ENCODE measurements around the gene BAIAP2L2.

GRCh38 chr22:38155703-38156102, 45.2 kb upstream of the BAIAP2L2 start:
- TF ChIP-seq, protein P1, sequence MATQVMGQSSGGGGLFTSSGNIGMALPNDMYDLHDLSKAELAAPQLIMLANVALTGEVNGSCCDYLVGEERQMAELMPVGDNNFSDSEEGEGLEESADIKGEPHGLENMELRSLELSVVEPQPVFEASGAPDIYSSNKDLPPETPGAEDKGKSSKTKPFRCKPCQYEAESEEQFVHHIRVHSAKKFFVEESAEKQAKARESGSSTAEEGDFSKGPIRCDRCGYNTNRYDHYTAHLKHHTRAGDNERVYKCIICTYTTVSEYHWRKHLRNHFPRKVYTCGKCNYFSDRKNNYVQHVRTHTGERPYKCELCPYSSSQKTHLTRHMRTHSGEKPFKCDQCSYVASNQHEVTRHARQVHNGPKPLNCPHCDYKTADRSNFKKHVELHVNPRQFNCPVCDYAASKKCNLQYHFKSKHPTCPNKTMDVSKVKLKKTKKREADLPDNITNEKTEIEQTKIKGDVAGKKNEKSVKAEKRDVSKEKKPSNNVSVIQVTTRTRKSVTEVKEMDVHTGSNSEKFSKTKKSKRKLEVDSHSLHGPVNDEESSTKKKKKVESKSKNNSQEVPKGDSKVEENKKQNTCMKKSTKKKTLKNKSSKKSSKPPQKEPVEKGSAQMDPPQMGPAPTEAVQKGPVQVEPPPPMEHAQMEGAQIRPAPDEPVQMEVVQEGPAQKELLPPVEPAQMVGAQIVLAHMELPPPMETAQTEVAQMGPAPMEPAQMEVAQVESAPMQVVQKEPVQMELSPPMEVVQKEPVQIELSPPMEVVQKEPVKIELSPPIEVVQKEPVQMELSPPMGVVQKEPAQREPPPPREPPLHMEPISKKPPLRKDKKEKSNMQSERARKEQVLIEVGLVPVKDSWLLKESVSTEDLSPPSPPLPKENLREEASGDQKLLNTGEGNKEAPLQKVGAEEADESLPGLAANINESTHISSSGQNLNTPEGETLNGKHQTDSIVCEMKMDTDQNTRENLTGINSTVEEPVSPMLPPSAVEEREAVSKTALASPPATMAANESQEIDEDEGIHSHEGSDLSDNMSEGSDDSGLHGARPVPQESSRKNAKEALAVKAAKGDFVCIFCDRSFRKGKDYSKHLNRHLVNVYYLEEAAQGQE (IDR thresholded peaks at IDR 0.05; ENCODE audit: insufficient read depth in 1 of 2, low read depth in 2 of 2, low read length in 2 of 2): no peak
- TF ChIP-seq POLR2AphosphoS5 (IDR thresholded peaks at IDR 0.05; ENCODE audit: low read depth, low read length) (no peak), SIN3A (IDR thresholded peaks at IDR 0.05; ENCODE audit: borderline replicate concordance, insufficient read depth, low read length) (no peak)

Data from PFSK-1 (cell line).